ENCODE data around the gene ABI3. TPM values are rescaled to one million over a fixed set of nuclear protein-coding genes. Genes with fewer than 3 reads are reported as not detected.

The ABI3 gene
- total RNA-seq, 4 donors from 2014 or later: 1.5 to 8.8 (median 4.2) TPM

GRCh38 chr17:49191409-49191916, 19.0 kb upstream of the ABI3 start:
- no peaks in the 10 kb centered on the region for H3K36me3 ChIP-seq
- no peak for TF ChIP-seq POLR2A (IDR thresholded peaks at IDR 0.05)
- TF ChIP-seq, protein P1, sequence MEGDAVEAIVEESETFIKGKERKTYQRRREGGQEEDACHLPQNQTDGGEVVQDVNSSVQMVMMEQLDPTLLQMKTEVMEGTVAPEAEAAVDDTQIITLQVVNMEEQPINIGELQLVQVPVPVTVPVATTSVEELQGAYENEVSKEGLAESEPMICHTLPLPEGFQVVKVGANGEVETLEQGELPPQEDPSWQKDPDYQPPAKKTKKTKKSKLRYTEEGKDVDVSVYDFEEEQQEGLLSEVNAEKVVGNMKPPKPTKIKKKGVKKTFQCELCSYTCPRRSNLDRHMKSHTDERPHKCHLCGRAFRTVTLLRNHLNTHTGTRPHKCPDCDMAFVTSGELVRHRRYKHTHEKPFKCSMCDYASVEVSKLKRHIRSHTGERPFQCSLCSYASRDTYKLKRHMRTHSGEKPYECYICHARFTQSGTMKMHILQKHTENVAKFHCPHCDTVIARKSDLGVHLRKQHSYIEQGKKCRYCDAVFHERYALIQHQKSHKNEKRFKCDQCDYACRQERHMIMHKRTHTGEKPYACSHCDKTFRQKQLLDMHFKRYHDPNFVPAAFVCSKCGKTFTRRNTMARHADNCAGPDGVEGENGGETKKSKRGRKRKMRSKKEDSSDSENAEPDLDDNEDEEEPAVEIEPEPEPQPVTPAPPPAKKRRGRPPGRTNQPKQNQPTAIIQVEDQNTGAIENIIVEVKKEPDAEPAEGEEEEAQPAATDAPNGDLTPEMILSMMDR (IDR thresholded peaks at IDR 0.05): no peak
- intact Hi-C loops (cut with DNase I): no loop called here
- H3K4me3 ChIP-seq: peak overlapping the region; percentile 48 to 88 (median 84)
- no peaks in the 10 kb centered on the region for H3K9me3 ChIP-seq
- no peak for DNase-seq
- H3K4me1 ChIP-seq: peaks cover 0 to 31% (median 0%) of the 10 kb centered on the region in 3 donors
- 2 to 4% methylated on average over 8 of the region's 8 CpGs for WGBS, 2 donors
- peak overlapping the region; percentile 89 to 98 (median 96) for H3K27ac ChIP-seq
- no peaks in the 10 kb centered on the region for H3K27me3 ChIP-seq

DNA sequence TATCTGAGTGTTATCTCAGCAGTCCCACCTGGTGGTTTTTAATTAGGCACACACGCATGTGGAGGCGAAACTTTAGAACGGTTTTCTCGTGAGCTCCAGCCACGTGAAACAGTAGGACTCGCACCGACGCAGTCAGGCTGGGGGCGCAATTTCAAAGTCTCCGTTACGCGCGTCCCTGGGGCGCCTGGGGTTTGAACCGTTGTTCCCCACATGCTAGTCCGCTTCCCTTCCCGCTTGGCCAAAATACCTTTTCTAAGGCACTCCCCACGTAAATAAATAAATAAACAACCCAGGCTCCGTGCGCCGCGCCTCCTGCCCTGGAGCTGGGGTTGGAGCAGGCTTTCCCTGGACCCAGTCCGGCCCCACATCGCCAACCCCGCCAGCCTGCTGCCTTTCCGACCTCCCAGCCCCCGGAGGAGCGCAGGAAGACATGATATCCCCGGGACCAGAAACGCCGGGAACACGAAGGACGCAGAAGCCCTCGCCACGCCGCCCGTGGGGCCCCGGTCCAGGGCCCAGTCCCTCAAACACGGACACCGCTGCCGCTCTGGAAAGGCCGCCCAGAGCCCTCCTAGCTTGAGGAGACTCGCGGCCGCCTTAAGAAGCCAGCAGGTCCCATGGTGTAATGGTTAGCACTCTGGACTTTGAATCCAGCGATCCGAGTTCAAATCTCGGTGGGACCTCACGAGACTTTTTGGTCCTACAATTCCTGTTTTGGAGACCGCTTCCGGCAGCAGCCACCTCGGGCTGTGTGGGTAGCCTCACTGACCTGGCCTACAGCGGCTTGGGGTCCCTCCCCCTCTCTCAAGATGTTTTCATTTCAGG, 18.4 kb upstream of the ABI3 start:
- intact Hi-C loops (cut with DNase I): no loop called here
- Histone ChIP-seq H3K9me3 (no peaks in the 10 kb centered on the region), H3K4me3 (peak overlapping the region; percentile 48 to 88 (median 84)), H3K27ac (peak overlapping the region; percentile 89 to 98 (median 96)), H3K27me3 (no peaks in the 10 kb centered on the region), H3K36me3 (no peaks in the 10 kb centered on the region), H3K4me1 (peaks cover 0 to 31% (median 0%) of the 10 kb centered on the region in 3 donors)
- 0% methylated on average over 8 to 15 of the region's 53 CpGs for WGBS, 2 donors
- TF ChIP-seq POLR2A (IDR thresholded peaks at IDR 0.05): peak in 2 of 4 donors; percentile 18 to 41
- TF ChIP-seq, protein P1 (IDR thresholded peaks at IDR 0.05): peak in 3 of 6 experiments; percentile 12 to 33 (median 25)
- no peak for DNase-seq

GRCh38 chr17:49193513-49194296, 16.8 kb upstream of the ABI3 start:
- Histone ChIP-seq H3K4me3 (peak overlapping the region; percentile 48 to 88 (median 84)), H3K36me3 (no peaks in the 10 kb centered on the region), H3K27me3 (no peaks in the 10 kb centered on the region), H3K27ac (peak overlapping the region; percentile 62 to 96 (median 86)), H3K9me3 (no peaks in the 10 kb centered on the region), H3K4me1 (peaks cover 0 to 31% (median 0%) of the 10 kb centered on the region in 3 donors)
- intact Hi-C loops (cut with DNase I): no loop called here
- DNase-seq: no peak
- peak in 1 of 4 donors; percentile 20 for TF ChIP-seq POLR2A (IDR thresholded peaks at IDR 0.05)
- TF ChIP-seq, protein P1 (IDR thresholded peaks at IDR 0.05): no peak
- WGBS, 2 donors: 7 to 9% methylated on average over 17 of the region's 21 CpGs

GRCh38 chr17:49194297-49194607, 16.3 kb upstream of the ABI3 start:
- Histone ChIP-seq H3K27me3 (no peaks in the 10 kb centered on the region), H3K4me3 (no peak overlapping the region), H3K9me3 (no peaks in the 10 kb centered on the region), H3K4me1 (peaks cover 0 to 31% (median 0%) of the 10 kb centered on the region in 3 donors), H3K36me3 (no peaks in the 10 kb centered on the region), H3K27ac (peak overlapping the region in 3 of 4 donors; percentile 78 to 96 (median 95))
- DNase-seq: no peak
- intact Hi-C loops (cut with DNase I): no loop called here
- WGBS, 2 donors: 31 to 39% methylated on average over 3 of the region's 3 CpGs
- TF ChIP-seq POLR2A (IDR thresholded peaks at IDR 0.05): no peak

DNA sequence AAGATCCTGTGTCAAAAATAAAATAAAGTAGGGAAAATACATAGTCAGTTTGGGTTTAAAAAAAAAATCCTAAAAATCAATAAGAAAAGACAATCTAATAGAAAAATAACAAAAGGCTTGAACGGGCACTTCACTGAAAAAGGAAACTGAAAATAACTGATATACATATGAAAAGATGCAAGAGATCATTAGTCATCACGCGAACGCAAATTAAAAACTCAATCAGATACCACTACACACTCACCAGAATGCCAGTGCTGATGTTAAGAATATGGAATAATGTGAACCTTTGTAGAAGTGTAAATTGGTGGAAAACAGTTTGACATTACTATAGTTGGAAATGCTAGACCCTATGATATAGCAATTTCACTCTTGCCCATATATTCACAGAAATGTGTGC, 14.8 kb upstream of the ABI3 start:
- no peak overlapping the region for H3K4me3 ChIP-seq
- intact Hi-C loops (cut with DNase I): no loop called here
- H3K27me3 ChIP-seq: no peaks in the 10 kb centered on the region
- peaks cover 0 to 29% (median 0%) of the 10 kb centered on the region in 3 donors for H3K4me1 ChIP-seq
- H3K9me3 ChIP-seq: no peaks in the 10 kb centered on the region
- no peak for DNase-seq
- no peaks in the 10 kb centered on the region for H3K36me3 ChIP-seq
- WGBS, 2 donors: 39% methylated on average over 4 of the region's 4 CpGs
- TF ChIP-seq, protein P1 (IDR thresholded peaks at IDR 0.05): no peak
- TF ChIP-seq POLR2A (IDR thresholded peaks at IDR 0.05): no peak
- H3K27ac ChIP-seq: no peak overlapping the region

All from esophagus squamous epithelium (tissue), 5 donors.